ENCODE data around the gene SMARCD1.
"Not testable (repeated sequence)": the region's sequence is repeated elsewhere in the genome, so short reads cannot be mapped to it uniquely, and the experiment has no call there.

The SMARCD1 gene

DNA sequence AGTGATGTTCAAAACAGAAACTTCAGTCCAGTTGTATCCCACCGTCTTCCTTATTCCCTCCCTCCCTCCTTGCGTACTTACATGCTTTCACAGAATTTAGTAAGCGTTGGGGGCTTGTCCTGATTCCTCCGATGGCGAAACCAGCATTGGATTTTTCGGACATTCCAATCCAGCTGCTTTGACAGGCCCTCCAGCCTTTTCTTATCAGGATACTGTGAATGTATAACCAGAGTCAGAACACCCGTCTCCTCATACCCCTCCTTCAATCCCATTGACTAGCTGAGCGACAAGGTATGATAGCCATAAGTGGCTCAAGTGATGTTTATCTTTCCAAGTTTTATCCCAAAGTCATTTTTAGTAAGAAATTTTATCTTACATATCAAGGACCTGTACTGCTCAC, 57.9 kb downstream of the SMARCD1 start:
- DNase-seq (ENCODE audit: low spot score) = no peak

GRCh38 chr12:50145439-50145838, 60.3 kb downstream of the SMARCD1 start:
- no peak for DNase-seq (ENCODE audit: low spot score)

GRCh38 chr12:50147281-50147680, 62.1 kb downstream of the SMARCD1 start:
- DNase-seq (ENCODE audit: low spot score) = no peak

- DNase-seq (ENCODE audit: low spot score) = not testable (repeated sequence)
Observed at GRCh38 chr12:50148011-50148410, 62.9 kb downstream of the SMARCD1 start.

DNA sequence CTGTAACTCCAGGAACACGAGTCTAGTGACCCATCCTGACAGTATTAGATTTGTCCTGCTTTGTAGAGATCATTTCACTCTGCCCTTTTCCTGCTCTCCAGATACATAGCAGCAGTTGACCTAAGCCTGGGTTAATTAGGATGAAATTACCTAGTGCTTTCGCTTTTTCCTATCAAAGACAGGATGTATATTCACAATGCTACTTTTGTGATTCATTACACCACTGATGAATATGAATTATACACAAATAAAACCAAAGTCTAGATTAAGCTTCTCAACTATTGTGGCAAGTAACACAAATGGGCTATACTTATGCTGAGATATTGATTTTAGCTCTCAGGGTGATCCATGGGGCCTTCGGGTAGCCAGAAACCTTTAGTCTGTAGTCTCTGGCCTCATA, 64.2 kb downstream of the SMARCD1 start:
- no peak for DNase-seq (ENCODE audit: low spot score)
